Pancreas (tissue), 10 donors: Measurements from ENCODE around the gene CAV1. TPM values are rescaled to one million over a fixed set of nuclear protein-coding genes. Genes with fewer than 3 reads are reported as not detected.

Experiments
- ATAC-seq, 4 donors: fragments of 200-7000 bp; cut with Tn5 transposase; one replicate each; pipeline versions ENCODE4 v1.8.0 to v1.9.1; 2020; ENCODE audit warnings: mild to moderate bottlenecking in 4 of 4, moderate library complexity in 4 of 4
- DNase-seq, 6 donors: peaks; one replicate each; pipeline ENCODE4 v3.0.0-alpha.2; 2020
- FAIRE-seq: peaks from 2 replicates; lab custom pipeline; 2012; peaks lifted over from hg19 to GRCh38; lab: Jason Lieb, UNC
- H3K27ac ChIP-seq, 4 donors: fragments of 200-600 bp; sonication (generic); 1 replicate in 3 of 4; 2 replicates in 1 of 4; pipeline versions ENCODE4 v1.5.0 to v1.8.0; 2020
- H3K27me3 ChIP-seq, 4 donors: fragments of 200-600 bp; one replicate each; pipeline ENCODE4 v1.8.0; 2021
- H3K36me3 ChIP-seq, 3 donors: fragments of 200-600 bp; sonication (generic) in 1 of 3; one replicate each; pipeline versions ENCODE4 v1.5.0 to v1.8.0; 2020 to 2021
- H3K4me1 ChIP-seq, 3 donors: fragments of 200-600 bp; one replicate each; pipeline ENCODE4 v1.8.0; 2021
- H3K4me3 ChIP-seq, 4 donors: fragments of 200-600 bp; sonication (generic) in 2 of 4; one replicate each; pipeline versions ENCODE4 v1.5.0 to v1.8.0; 2020 to 2021
- H3K9me3 ChIP-seq, 4 donors: fragments of 200-600 bp; one replicate each; pipeline ENCODE4 v1.8.0; 2021
- WGBS, 2 donors: extraction: QIAGEN DNeasy Blood & Tissue Kit; methylation state at CpG; one replicate each; pipeline ENCODE4 v1.1.7; 2013; 5-methylcytosine and 5-hydroxymethylcytosine counted together
- intact Hi-C, 3 donors: fragments of 100-400 bp; cut with DNase I; formaldehyde crosslinking; loops; one replicate each; pipeline versions ENCODE4 v1.11.1 to v1.14.2; 2022
- polyA plus RNA-seq, 2 donors: library from polyadenylated mRNA; stranded (reverse); fragments of 200-250 nt; gene quantifications; one replicate each; pipeline ENCODE4 v1.2.3, GENCODE V29; 2013
- total RNA-seq, 6 donors: library from RNA; stranded (reverse); fragmentation: NEBNext Ultra II Directional in 4 of 6; extraction: Animal tissue kit (Norgen Biotek cat#: 25700) in 4 of 6; gene quantifications; one replicate each; pipeline versions ENCODE4 v1.2.1 to v1.2.4, GENCODE V29; 2021 to 2023
- TF ChIP-seq, protein P1 (sequence below), 4 donors: fragments of 200-600 bp; sonication (generic) in 3 of 4; IDR thresholded peaks; one replicate each; pipeline versions ENCODE4 v1.5.0 to v1.8.0; 2021; ENCODE audit warnings: antibody characterized with exemption in 4 of 4
- donor health status: healthy with polysubstance abuse.
- donor health status: DM: no; HTN: no; CAD: no; lungs with moderate emphysema.
- donor health status: DM: no; HTN: no; CAD: no.
- donor health status: control.
- donor health status: control.
- donor health status: Bipolar disorder and iron deficiency.
- donor health status: DM: yes; HTN: yes; CAD: no.
- donor health status: DM: no; HTN: no; CAD: no.
- donor health status: DM: no; HTN: no; CAD: no.
- donor health status: DM: yes; HTN: yes; CAD: no.

Gene CAV1
- total and polyA plus RNA-seq, 8 donors: 4.6 to 19.5 (median 11.2) TPM

DNA sequence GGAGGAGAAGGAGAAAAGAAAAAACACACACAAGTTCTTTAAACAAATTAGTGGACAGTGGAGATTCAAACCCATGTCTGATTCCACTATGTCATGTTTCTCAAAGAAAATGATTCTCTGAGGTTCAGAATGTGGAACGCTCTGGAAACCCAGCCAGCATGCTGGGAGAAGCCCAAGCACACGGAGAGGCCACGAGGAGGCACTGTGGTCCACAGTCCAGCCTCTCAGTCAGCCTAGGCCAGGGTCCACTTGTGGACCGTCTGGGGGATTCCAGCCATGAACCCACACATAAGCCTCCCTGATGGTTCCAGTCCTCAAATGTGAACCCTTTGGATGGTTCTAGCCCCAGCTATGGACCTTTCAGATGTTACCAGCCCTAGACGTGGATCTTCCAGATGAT, 73.4 kb downstream of the CAV1 start:
- Histone ChIP-seq H3K27ac (no peak overlapping the region), H3K9me3 (no peaks in the 10 kb centered on the region), H3K27me3 (no peaks in the 10 kb centered on the region), H3K4me3 (no peak overlapping the region), H3K4me1 (no peaks in the 10 kb centered on the region), H3K36me3 (no peaks in the 10 kb centered on the region)
- WGBS, 2 donors: 62 to 88% methylated on average over 5 of the region's 5 CpGs
- ATAC-seq (peak; percentile 70 to 87 (median 80)), DNase-seq (peak in 3 of 6 donors; percentile 26 to 58 (median 32)), FAIRE-seq (no peak)
- intact Hi-C loops: no loop called here
- TF ChIP-seq, protein P1, sequence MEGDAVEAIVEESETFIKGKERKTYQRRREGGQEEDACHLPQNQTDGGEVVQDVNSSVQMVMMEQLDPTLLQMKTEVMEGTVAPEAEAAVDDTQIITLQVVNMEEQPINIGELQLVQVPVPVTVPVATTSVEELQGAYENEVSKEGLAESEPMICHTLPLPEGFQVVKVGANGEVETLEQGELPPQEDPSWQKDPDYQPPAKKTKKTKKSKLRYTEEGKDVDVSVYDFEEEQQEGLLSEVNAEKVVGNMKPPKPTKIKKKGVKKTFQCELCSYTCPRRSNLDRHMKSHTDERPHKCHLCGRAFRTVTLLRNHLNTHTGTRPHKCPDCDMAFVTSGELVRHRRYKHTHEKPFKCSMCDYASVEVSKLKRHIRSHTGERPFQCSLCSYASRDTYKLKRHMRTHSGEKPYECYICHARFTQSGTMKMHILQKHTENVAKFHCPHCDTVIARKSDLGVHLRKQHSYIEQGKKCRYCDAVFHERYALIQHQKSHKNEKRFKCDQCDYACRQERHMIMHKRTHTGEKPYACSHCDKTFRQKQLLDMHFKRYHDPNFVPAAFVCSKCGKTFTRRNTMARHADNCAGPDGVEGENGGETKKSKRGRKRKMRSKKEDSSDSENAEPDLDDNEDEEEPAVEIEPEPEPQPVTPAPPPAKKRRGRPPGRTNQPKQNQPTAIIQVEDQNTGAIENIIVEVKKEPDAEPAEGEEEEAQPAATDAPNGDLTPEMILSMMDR (IDR thresholded peaks at IDR 0.05): peak in 1 of 4 donors; percentile 25

DNA sequence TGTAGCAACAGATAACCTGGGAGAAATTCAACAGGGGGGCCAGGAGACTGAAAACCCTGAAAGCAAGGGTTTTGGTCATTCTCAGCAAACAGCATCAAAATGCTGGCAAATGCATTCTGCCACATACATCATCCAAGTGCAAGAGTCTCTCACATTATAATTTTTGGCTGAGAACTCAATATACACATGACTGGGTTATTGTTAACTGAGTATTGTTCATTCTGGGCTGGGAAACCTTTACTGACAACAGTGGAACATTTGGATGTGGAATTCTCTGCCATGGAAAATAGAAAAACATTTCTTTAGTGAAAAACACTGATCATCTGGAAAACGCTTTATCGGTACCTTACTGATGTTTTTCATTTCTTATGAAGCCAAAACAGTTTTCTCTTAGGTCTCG, 74.0 kb downstream of the CAV1 start:
- DNase-seq (no peak), FAIRE-seq (no peak), ATAC-seq (no peak)
- no peak overlapping the region for H3K27ac ChIP-seq
- no peaks in the 10 kb centered on the region for H3K4me1 ChIP-seq
- no peaks in the 10 kb centered on the region for H3K27me3 ChIP-seq
- TF ChIP-seq, protein P1 (IDR thresholded peaks at IDR 0.05): no peak
- no peak overlapping the region for H3K4me3 ChIP-seq
- intact Hi-C loops: no loop called here
- 88 to 91% methylated on average over 3 of the region's 3 CpGs for WGBS, 2 donors
- no peaks in the 10 kb centered on the region for H3K9me3 ChIP-seq
- H3K36me3 ChIP-seq: no peaks in the 10 kb centered on the region

GRCh38 chr7:116601426-116601825, 76.6 kb downstream of the CAV1 start:
- intact Hi-C loops: loop anchor here in 1 of 3 donors (5.0 kb wide), 1 partner anchor 206 kb away; no protein-coding TSS in a partner anchor
- TF ChIP-seq, protein P1 (IDR thresholded peaks at IDR 0.05): no peak
- Histone ChIP-seq H3K9me3 (no peaks in the 10 kb centered on the region), H3K27ac (no peak overlapping the region), H3K36me3 (no peaks in the 10 kb centered on the region), H3K27me3 (no peaks in the 10 kb centered on the region), H3K4me3 (no peak overlapping the region), H3K4me1 (no peaks in the 10 kb centered on the region)
- WGBS, 2 donors: 84 to 93% methylated on average over 2 of the region's 2 CpGs
- DNase-seq (no peak), FAIRE-seq (no peak), ATAC-seq (no peak)

DNA sequence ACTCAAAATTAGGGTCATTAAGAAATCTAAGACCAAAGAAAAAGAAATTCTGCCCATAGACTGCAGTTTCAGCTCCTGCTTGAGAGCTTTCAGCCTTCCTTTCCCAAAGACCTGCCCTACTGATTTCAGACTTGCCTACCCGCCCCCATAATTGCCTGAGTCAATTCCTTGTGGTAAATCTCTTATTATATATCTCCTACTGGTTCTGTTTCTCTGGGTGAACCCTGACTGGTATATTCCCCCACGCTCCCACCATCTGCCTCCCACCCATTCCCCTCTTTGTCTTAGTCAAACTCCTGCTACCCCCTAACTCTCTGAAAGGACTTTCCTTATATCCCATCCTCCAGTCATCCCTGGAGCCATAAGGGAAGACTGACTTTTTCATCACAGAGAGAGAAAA, 82.5 kb downstream of the CAV1 start:
- Histone ChIP-seq H3K27me3 (no peaks in the 10 kb centered on the region), H3K27ac (no peak overlapping the region), H3K36me3 (no peaks in the 10 kb centered on the region), H3K9me3 (no peaks in the 10 kb centered on the region), H3K4me1 (no peaks in the 10 kb centered on the region), H3K4me3 (no peak overlapping the region)
- TF ChIP-seq, protein P1 (IDR thresholded peaks at IDR 0.05): no peak
- FAIRE-seq: no peak
- intact Hi-C loops: no loop called here
- no peak for DNase-seq
- 75 to 78% methylated on average over 2 of the region's 2 CpGs for WGBS, 2 donors
- no peak for ATAC-seq

GRCh38 chr7:116610210-116610609, 85.4 kb downstream of the CAV1 start:
- DNase-seq (no peak), ATAC-seq (no peak), FAIRE-seq (no peak)
- intact Hi-C loops: no loop called here
- H3K4me3 ChIP-seq: no peak overlapping the region
- H3K9me3 ChIP-seq: no peaks in the 10 kb centered on the region
- H3K4me1 ChIP-seq: peaks cover 0 to 6% (median 0%) of the 10 kb centered on the region in 3 donors
- no peaks in the 10 kb centered on the region for H3K27me3 ChIP-seq
- TF ChIP-seq, protein P1 (IDR thresholded peaks at IDR 0.05): no peak
- no peak overlapping the region for H3K27ac ChIP-seq
- H3K36me3 ChIP-seq: no peaks in the 10 kb centered on the region
- 78 to 79% methylated on average over 2 of the region's 2 CpGs for WGBS, 2 donors
